Psoas muscle (tissue), 8 donors: ENCODE data around the gene ATP1B1. TPM values are rescaled to one million over a fixed set of nuclear protein-coding genes. Genes with fewer than 3 reads are reported as not detected.

Source experiments
- ATAC-seq, 4 donors: fragments of 200-7000 bp; cut with Tn5 transposase; one replicate each; pipeline ENCODE4 v1.9.1; 2020; ENCODE audit warnings: moderate library complexity in 3 of 4, mild to moderate bottlenecking in 2 of 4
- DNase-seq, 2 donors: peaks; one replicate each; pipeline ENCODE4 v3.0.0-alpha.2; 2020
- H3K27ac ChIP-seq: fragments of 200-600 bp; one replicate; pipeline ENCODE4 v1.8.0; 2022
- H3K27me3 ChIP-seq, 3 donors: fragments of 200-600 bp in 1 of 3; one replicate each; pipeline versions ENCODE4 v1.6.1 to v1.8.0; 2013 to 2022; ENCODE audit warnings: low read length in 2 of 3, mild to moderate bottlenecking in 2 of 3, moderate library complexity in 1 of 3; ENCODE audit not compliant: insufficient read depth in 3 of 3
- H3K36me3 ChIP-seq, 2 donors: fragments of 200-600 bp in 1 of 2; one replicate each; pipeline versions ENCODE4 v1.6.1 to v1.8.0; 2013 to 2022; ENCODE audit warnings: low read depth in 1 of 2, mild to moderate bottlenecking in 1 of 2, moderate library complexity in 1 of 2; ENCODE audit not compliant: insufficient read depth in 1 of 2
- H3K4me1 ChIP-seq: fragments of 200-600 bp; one replicate; pipeline ENCODE4 v1.8.0; 2022
- H3K4me3 ChIP-seq: fragments of 200-600 bp; one replicate; pipeline ENCODE4 v1.8.0; 2022; ENCODE audit warnings: mild to moderate bottlenecking
- H3K9me3 ChIP-seq: fragments of 200-600 bp; one replicate; pipeline ENCODE4 v1.8.0; 2022
- CTCF ChIP-seq: fragments of 200-600 bp; IDR thresholded peaks from one replicate; pipeline ENCODE4 v1.8.0; 2022; ENCODE audit warnings: antibody characterized with exemption
- WGBS, 3 donors: extraction: QIAGEN DNeasy Blood & Tissue Kit; methylation state at CpG; one replicate each; pipeline versions ENCODE4 v1.1.6 to v1.1.7; 2013; 5-methylcytosine and 5-hydroxymethylcytosine counted together
- intact Hi-C, 2 donors: fragments of 100-400 bp; cut with DNase I; formaldehyde crosslinking; loops; one replicate each; pipeline versions ENCODE4 v1.11.0 to v1.14.2; 2022
- polyA plus RNA-seq, 3 donors: library from polyadenylated mRNA; stranded (reverse); fragments of 200-250 nt; gene quantifications; one replicate each; pipeline ENCODE4 v1.2.3, GENCODE V29; 2013
- total RNA-seq, 4 donors: library from RNA; stranded (reverse); fragmentation: NEBNext Ultra II Directional in 2 of 4; extraction: Animal tissue kit (Norgen Biotek cat#: 25700) in 2 of 4; gene quantifications; one replicate each; pipeline versions ENCODE4 v1.2.1 to v1.2.4, GENCODE V29; 2021 to 2023
- donor health status: healthy with polysubstance abuse.
- donor health status: DM: no; HTN: no; CAD: no; lungs with moderate emphysema.
- donor health status: Bipolar disorder and iron deficiency.
- donor health status: healthy.
- donor health status: DM: yes; HTN: yes; CAD: no.
- donor health status: DM: no; HTN: no; CAD: no.
- donor health status: DM: no; HTN: no; CAD: no.
- donor health status: DM: yes; HTN: yes; CAD: no.

ATP1B1 gene
- total and polyA plus RNA-seq, 7 donors = 176 to 1,098 (median 290) TPM

GRCh38 chr1:169117014-169117413 is 10.5 kb downstream of the ATP1B1 start:
- ATAC-seq (no peak), DNase-seq (no peak)
- 37 to 66% (median 48%) methylated on average over 2 of the region's 2 CpGs for WGBS, 3 donors
- Histone ChIP-seq H3K4me3 (peak overlapping the region; percentile 100), H3K9me3 (no peaks in the 10 kb centered on the region), H3K4me1 (peaks cover 69% of the 10 kb centered on the region), H3K36me3 (peaks cover 5 to 97% of the 10 kb centered on the region in 2 donors), H3K27me3 (no peaks in the 10 kb centered on the region), H3K27ac (peak overlapping the region; percentile 96)
- intact Hi-C loops = loop anchor here (10.0 kb wide), 1 partner anchor 368 kb away; the partner anchor contains the start of gene SLC19A2 (in 2 of the 2)
- TF ChIP-seq CTCF = no peak

- Histone ChIP-seq H3K9me3 (no peaks in the 10 kb centered on the region), H3K36me3 (peaks cover 5 to 97% of the 10 kb centered on the region in 2 donors), H3K4me1 (peaks cover 68% of the 10 kb centered on the region), H3K27ac (peak overlapping the region; percentile 96), H3K27me3 (no peaks in the 10 kb centered on the region), H3K4me3 (peak overlapping the region; percentile 100)
- DNase-seq (no peak), ATAC-seq (peak in 3 of 4 donors; percentile 6 to 13 (median 12))
- no peak for TF ChIP-seq CTCF
- intact Hi-C loops = loop anchor here (10.0 kb wide), 1 partner anchor 367 kb away; the partner anchor contains the start of gene SLC19A2 (in 2 of the 2)
- 23 to 50% (median 40%) methylated on average over 1 of the region's 1 CpG for WGBS, 3 donors
These were observed 11.1 kb downstream of the ATP1B1 start for GRCh38 chr1:169117599-169117998.

GRCh38 chr1:169118227-169118626 is 11.7 kb downstream of the ATP1B1 start:
- ATAC-seq (peak in 2 of 4 donors; percentile 13 to 16), DNase-seq (no peak)
- Histone ChIP-seq H3K36me3 (peaks cover 5 to 97% of the 10 kb centered on the region in 2 donors), H3K4me1 (peaks cover 62% of the 10 kb centered on the region), H3K4me3 (peak overlapping the region; percentile 100), H3K9me3 (no peaks in the 10 kb centered on the region), H3K27me3 (no peaks in the 10 kb centered on the region), H3K27ac (peak overlapping the region; percentile 96)
- WGBS, 3 donors = 30 to 49% (median 38%) methylated on average over 4 of the region's 4 CpGs
- intact Hi-C loops = loop anchor here (10.0 kb wide), 1 partner anchor 367 kb away; the partner anchor contains the start of gene SLC19A2 (in 2 of the 2)
- TF ChIP-seq CTCF = no peak

- 30 to 53% (median 42%) methylated on average over 5 of the region's 5 CpGs for WGBS, 3 donors
These were observed 12.9 kb downstream of the ATP1B1 start for GRCh38 chr1:169119405-169119804.

More at GRCh38 chr1:169119405-169119804, 12.9 kb downstream of the ATP1B1 start:
- peak; percentile 17 to 45 (median 26) for ATAC-seq
- TF ChIP-seq CTCF = no peak
- Histone ChIP-seq H3K27me3 (no peaks in the 10 kb centered on the region), H3K27ac (peak overlapping the region; percentile 96), H3K4me1 (peaks cover 62% of the 10 kb centered on the region), H3K9me3 (no peaks in the 10 kb centered on the region), H3K36me3 (peaks cover 5 to 95% of the 10 kb centered on the region in 2 donors), H3K4me3 (peak overlapping the region; percentile 100)
- DNase-seq = no peak
- intact Hi-C loops = loop anchor here (10.0 kb wide), 1 partner anchor 365 kb away; the partner anchor contains the start of gene SLC19A2 (in 2 of the 2)
